ENCODE measurements around the gene CACNA1E.

DNA sequence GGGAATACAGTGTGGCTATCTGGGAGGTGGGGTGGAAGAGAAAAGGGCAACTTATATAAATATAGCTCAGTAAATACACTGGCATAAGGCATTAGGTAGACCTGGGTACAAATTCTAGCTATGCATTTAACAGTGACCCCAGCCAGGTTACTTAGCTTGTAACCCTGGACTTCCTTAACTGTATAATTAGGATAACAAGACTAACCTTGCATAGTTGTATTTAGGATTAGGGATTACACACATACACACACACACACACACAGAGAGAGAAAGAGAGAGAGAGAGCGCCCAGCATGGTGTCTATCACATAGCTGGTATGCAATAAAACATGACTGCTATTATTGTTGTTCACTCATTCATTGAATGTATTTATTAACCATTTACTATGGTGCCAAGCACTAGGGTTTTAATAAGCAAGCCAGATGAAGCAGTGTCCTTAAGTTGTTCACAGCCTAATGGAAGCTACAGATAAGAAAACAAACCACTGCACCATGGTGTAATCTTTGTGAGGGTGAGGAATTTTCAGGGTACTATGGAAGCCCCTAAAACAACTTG, 326.8 kb downstream of the CACNA1E start:
- TF ChIP-seq, protein P1, sequence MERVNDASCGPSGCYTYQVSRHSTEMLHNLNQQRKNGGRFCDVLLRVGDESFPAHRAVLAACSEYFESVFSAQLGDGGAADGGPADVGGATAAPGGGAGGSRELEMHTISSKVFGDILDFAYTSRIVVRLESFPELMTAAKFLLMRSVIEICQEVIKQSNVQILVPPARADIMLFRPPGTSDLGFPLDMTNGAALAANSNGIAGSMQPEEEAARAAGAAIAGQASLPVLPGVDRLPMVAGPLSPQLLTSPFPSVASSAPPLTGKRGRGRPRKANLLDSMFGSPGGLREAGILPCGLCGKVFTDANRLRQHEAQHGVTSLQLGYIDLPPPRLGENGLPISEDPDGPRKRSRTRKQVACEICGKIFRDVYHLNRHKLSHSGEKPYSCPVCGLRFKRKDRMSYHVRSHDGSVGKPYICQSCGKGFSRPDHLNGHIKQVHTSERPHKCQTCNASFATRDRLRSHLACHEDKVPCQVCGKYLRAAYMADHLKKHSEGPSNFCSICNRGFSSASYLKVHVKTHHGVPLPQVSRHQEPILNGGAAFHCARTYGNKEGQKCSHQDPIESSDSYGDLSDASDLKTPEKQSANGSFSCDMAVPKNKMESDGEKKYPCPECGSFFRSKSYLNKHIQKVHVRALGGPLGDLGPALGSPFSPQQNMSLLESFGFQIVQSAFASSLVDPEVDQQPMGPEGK (CRISPR knock-in tag; IDR thresholded peaks at IDR 0.05; ENCODE audit: borderline replicate concordance), result no peak
- TF ChIP-seq RARB (CRISPR knock-in tag; IDR thresholded peaks at IDR 0.05), result no peak
- TF ChIP-seq, protein P2, sequence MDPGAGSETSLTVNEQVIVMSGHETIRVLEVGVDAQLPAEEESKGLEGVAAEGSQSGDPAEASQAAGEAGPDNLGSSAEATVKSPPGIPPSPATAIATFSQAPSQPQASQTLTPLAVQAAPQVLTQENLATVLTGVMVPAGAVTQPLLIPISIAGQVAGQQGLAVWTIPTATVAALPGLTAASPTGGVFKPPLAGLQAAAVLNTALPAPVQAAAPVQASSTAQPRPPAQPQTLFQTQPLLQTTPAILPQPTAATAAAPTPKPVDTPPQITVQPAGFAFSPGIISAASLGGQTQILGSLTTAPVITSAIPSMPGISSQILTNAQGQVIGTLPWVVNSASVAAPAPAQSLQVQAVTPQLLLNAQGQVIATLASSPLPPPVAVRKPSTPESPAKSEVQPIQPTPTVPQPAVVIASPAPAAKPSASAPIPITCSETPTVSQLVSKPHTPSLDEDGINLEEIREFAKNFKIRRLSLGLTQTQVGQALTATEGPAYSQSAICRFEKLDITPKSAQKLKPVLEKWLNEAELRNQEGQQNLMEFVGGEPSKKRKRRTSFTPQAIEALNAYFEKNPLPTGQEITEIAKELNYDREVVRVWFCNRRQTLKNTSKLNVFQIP (CRISPR knock-in tag; IDR thresholded peaks at IDR 0.05; ENCODE audit: borderline replicate concordance, low read depth), result no peak
- TF ChIP-seq BACH2 (CRISPR knock-in tag; IDR thresholded peaks at IDR 0.05; ENCODE audit: borderline replicate concordance), result no peak
- no peak for TF ChIP-seq ZNF70 (CRISPR knock-in tag; IDR thresholded peaks at IDR 0.05)
- TF ChIP-seq CSDC2 (CRISPR knock-in tag; IDR thresholded peaks at IDR 0.05), result no peak
- TF ChIP-seq ESRRG (CRISPR knock-in tag; IDR thresholded peaks at IDR 0.05), result no peak
- TF ChIP-seq, protein P3, sequence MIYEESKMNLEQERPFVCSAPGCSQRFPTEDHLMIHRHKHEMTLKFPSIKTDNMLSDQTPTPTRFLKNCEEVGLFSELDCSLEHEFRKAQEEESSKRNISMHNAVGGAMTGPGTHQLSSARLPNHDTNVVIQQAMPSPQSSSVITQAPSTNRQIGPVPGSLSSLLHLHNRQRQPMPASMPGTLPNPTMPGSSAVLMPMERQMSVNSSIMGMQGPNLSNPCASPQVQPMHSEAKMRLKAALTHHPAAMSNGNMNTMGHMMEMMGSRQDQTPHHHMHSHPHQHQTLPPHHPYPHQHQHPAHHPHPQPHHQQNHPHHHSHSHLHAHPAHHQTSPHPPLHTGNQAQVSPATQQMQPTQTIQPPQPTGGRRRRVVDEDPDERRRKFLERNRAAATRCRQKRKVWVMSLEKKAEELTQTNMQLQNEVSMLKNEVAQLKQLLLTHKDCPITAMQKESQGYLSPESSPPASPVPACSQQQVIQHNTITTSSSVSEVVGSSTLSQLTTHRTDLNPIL (CRISPR knock-in tag; IDR thresholded peaks at IDR 0.05; ENCODE audit: low read depth), result no peak

Data from SK-N-SH treated with all-trans-retinoic acid at 6 μM for 48 hours (cell line).